Lower leg skin (tissue), 3 donors: ENCODE measurements around the gene RTL10.

ENCODE experiments used
- CTCF ChIP-seq, 3 donors: fragments of 450-650 bp; IDR thresholded peaks; one replicate each; pipeline ENCODE4 v1.5.1; 2016; ENCODE audit warnings: antibody characterized with exemption in 3 of 3, mild to moderate bottlenecking in 3 of 3, moderate library complexity in 2 of 3
- POLR2A ChIP-seq, 2 donors: fragments of 450-650 bp; IDR thresholded peaks; one replicate each; pipeline ENCODE4 v1.6.1; 2016 to 2017; ENCODE audit warnings: antibody characterized with exemption in 2 of 2, mild to moderate bottlenecking in 1 of 2, moderate library complexity in 1 of 2

GRCh38 chr22:19900707-19901436 lies 46.2 kb upstream of the RTL10 start:
- TF ChIP-seq CTCF (IDR thresholded peaks at IDR 0.05) (no peak), POLR2A (IDR thresholded peaks at IDR 0.05) (no peak)
